Cardiac muscle cell (in vitro differentiated cells and primary cell): ENCODE measurements around the gene CNTNAP2. TPM values are rescaled to one million over a fixed set of nuclear protein-coding genes. Genes with fewer than 3 reads are reported as not detected.
"Not testable (repeated sequence)": the region's sequence is repeated elsewhere in the genome, so short reads cannot be mapped to it uniquely, and the experiment has no call there.

Experiments used
- DNase-seq, 2 donors: peaks; one replicate each; pipeline versions ENCODE4 v3.0.0 to v3.0.0-alpha.2; 2010 to 2017; ENCODE audit warnings: low read depth in 1 of 2, low spot score in 1 of 2
- H3K27ac ChIP-seq: fragments of 200-600 bp; sonication (generic); 2 replicates; pipeline ENCODE4 v1.5.1; 2016
- H3K27me3 ChIP-seq: fragments of 200-600 bp; sonication (generic); 2 replicates; pipeline ENCODE4 v1.6.0; 2016; ENCODE audit warnings: control low read depth
- H3K36me3 ChIP-seq: fragments of 200-600 bp; sonication (generic); 2 replicates; pipeline ENCODE4 v1.5.1; 2016; ENCODE audit warnings: control low read depth
- H3K4me1 ChIP-seq: fragments of 200-600 bp; sonication (generic); 2 replicates; pipeline ENCODE4 v1.8.1; 2017; ENCODE audit warnings: low read depth, mild to moderate bottlenecking, mixed run types
- H3K4me3 ChIP-seq: fragments of 200-600 bp; sonication (generic); 2 replicates; pipeline ENCODE4 v1.5.1; 2016; ENCODE audit warnings: mild to moderate bottlenecking
- H3K9me3 ChIP-seq: fragments of 200-600 bp; sonication (generic); 2 replicates; pipeline ENCODE4 v1.5.1; 2017; ENCODE audit warnings: low read depth, mild to moderate bottlenecking, control low read depth
- polyA plus RNA-seq: library from polyadenylated mRNA; unstranded; fragments of >200 nt; fragmentation: Nextera tagmentation; extraction: Ambion mirVana; gene quantifications from 2 replicates; pipeline ENCODE4 v1.2.1, GENCODE V29; 2016
- total RNA-seq: library from RNA; depleted of rRNA; stranded (reverse); fragments of >200 nt; gene quantifications from 2 replicates; pipeline ENCODE4 v1.2.3, GENCODE V29; 2016
- TF ChIP-seq, protein P1 (sequence below): IDR thresholded peaks from 2 replicates; pipeline ENCODE4 v1.5.1; 2012; ENCODE audit warnings: low read depth, mild to moderate bottlenecking, low read length

CNTNAP2 gene
- total and polyA plus RNA-seq, 2 experiments from 2014 or later, result 4.8 to 5.1 TPM

DNA sequence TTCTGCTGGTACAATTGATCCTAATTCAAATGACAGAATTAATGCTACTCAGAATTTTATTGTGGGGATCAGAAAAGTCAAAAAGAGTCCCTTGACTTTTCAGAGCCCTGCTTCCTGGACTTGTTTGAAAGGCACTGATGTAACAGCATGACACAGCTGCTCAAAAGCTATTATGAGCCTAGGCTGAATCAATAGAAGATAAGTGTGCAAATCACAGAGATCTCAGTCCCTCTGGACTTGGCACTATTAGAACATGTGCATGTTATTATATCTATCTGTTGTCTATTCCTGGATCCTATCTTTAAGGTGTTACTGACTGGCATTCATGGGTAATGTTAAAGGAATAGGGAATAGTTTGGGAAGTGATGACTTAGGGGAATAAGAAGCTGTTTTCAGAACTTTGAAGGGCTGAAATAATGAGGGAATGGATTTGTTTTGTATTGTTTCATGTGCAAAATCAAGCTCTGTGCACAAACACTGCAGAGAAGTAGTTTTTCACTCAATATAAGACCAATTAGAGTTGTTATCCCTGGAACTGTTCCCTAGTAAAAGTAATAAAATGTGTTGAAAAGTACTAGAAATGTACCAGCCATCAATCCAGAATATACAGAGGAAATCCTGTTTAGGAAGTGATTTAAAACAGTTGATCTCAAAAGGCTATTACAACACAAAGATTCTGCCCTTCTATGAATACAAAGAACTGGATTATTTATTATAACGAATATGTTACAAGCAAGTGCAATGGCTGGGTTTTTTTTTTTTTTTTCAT lies 1659.1 kb downstream of the CNTNAP2 start:
- no peak for DNase-seq
- H3K27ac ChIP-seq, result no peak overlapping the region
- no peaks in the 10 kb centered on the region for H3K9me3 ChIP-seq
- no peaks in the 10 kb centered on the region for H3K4me1 ChIP-seq
- H3K4me3 ChIP-seq, result no peak overlapping the region
- H3K36me3 ChIP-seq, result no peaks in the 10 kb centered on the region
- no peaks in the 10 kb centered on the region for H3K27me3 ChIP-seq
- TF ChIP-seq, protein P1, sequence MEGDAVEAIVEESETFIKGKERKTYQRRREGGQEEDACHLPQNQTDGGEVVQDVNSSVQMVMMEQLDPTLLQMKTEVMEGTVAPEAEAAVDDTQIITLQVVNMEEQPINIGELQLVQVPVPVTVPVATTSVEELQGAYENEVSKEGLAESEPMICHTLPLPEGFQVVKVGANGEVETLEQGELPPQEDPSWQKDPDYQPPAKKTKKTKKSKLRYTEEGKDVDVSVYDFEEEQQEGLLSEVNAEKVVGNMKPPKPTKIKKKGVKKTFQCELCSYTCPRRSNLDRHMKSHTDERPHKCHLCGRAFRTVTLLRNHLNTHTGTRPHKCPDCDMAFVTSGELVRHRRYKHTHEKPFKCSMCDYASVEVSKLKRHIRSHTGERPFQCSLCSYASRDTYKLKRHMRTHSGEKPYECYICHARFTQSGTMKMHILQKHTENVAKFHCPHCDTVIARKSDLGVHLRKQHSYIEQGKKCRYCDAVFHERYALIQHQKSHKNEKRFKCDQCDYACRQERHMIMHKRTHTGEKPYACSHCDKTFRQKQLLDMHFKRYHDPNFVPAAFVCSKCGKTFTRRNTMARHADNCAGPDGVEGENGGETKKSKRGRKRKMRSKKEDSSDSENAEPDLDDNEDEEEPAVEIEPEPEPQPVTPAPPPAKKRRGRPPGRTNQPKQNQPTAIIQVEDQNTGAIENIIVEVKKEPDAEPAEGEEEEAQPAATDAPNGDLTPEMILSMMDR, result no peak

DNA sequence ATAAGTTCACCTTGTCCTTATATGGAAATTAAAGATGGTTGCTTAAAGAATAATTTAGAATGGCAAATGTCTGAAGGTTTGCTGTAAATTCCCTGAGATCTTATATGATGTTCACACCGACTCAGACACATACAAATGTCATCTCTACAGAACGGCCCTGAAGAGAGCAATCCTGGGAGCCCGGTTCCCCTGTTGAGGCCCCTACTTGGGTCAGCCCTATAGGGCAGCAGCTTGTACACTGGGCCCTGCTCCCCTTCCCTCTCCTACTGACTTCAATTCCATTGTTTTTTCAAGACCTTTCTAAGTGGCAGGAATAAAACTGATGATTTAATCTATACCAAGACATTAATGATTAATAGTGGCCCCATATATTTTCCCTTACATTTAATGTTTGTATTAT lies 1660.7 kb downstream of the CNTNAP2 start:
- Histone ChIP-seq H3K36me3 (no peaks in the 10 kb centered on the region), H3K9me3 (no peaks in the 10 kb centered on the region), H3K27ac (no peak overlapping the region), H3K27me3 (no peaks in the 10 kb centered on the region), H3K4me1 (no peaks in the 10 kb centered on the region), H3K4me3 (no peak overlapping the region)
- no peak for DNase-seq
- TF ChIP-seq, protein P1, result no peak

DNA sequence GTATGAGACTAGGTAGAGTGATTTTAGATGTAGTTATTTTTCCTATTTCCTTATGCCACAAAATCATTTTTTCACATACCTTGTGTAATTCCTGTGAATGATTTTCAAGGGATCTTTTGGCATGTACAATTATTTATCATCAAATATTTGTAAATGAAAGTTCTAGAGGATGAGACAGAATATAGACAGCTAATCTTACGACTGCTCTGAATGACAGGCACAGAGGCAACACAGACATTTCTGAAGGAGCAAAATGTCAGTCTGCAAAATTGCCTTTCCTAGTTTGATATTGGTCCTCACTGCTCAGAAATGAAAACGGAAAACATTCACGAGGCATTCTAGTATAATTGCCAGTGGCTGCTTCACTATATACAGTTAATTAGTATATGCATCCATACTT lies 1663.3 kb downstream of the CNTNAP2 start:
- no peaks in the 10 kb centered on the region for H3K4me1 ChIP-seq
- DNase-seq, result no peak
- H3K9me3 ChIP-seq, result no peaks in the 10 kb centered on the region
- no peaks in the 10 kb centered on the region for H3K27me3 ChIP-seq
- no peaks in the 10 kb centered on the region for H3K36me3 ChIP-seq
- TF ChIP-seq, protein P1, result no peak
- no peak overlapping the region for H3K27ac ChIP-seq
- no peak overlapping the region for H3K4me3 ChIP-seq

DNA sequence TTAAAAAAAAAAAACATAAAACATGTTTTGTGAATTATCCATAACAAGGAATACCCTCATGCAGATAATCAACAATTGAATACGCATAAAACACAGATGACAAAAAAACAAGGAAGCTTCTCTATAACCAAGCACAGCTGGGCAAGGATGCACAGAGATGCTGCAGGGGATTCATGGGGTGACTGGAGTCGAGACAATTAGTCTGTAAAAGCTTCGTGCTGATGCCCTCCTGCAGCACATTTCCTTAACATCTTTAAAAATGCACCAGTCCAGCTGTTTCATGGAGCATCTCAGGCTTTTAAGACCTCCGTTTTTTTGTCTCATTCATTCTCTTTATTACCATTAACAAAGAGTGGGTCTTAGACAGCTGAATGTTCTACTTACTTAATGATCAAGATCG lies 1680.0 kb downstream of the CNTNAP2 start:
- TF ChIP-seq, protein P1, result no peak
- Histone ChIP-seq H3K4me1 (no peaks in the 10 kb centered on the region), H3K36me3 (no peaks in the 10 kb centered on the region), H3K27ac (no peak overlapping the region), H3K9me3 (no peaks in the 10 kb centered on the region), H3K27me3 (no peaks in the 10 kb centered on the region), H3K4me3 (no peak overlapping the region)
- no peak for DNase-seq

DNA sequence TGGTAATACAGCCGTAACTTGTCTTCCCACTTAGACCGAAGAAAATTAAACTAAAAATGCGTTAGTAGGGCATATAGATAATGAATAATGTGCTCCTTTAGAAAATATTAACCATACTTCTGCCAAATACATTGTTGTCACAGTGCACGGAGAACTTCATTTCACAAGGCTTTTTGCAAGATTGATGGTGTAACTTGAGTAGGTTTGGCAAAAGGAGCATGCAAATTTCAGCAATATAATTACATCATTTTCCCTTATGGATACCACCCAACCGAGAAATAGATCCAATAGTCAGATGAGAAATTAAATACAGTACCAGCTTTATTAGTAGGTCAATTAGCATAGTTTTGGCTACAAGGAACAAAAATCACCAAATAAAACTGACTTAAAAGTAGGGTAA lies 1681.4 kb downstream of the CNTNAP2 start:
- Histone ChIP-seq H3K27ac (no peak overlapping the region), H3K4me1 (no peaks in the 10 kb centered on the region), H3K36me3 (no peaks in the 10 kb centered on the region), H3K4me3 (no peak overlapping the region), H3K9me3 (no peaks in the 10 kb centered on the region), H3K27me3 (no peaks in the 10 kb centered on the region)
- TF ChIP-seq, protein P1, result no peak
- no peak for DNase-seq

DNA sequence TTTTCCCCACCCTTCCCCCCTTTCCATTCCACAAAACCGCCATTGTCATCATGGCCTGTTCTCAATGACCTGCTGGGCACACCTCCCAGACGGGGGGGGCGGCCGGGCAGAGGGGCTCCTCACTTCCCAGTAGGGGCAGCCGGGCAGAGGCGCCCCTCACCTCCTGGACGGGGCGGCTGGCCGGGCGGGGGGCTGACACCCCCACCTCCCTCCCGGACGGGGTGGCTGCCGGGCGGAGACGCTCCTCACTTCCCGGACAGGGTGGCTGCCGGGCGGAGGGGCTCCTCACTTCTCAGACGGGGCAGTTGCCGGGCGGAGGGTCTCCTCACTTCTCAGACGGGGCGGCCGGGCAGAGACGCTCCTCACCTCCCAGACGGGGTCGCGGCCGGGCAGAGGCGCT lies 1685.2 kb downstream of the CNTNAP2 start:
- DNase-seq, H3K27me3 ChIP-seq, H3K4me1 ChIP-seq, H3K27ac ChIP-seq, H3K4me3 ChIP-seq, H3K36me3 ChIP-seq, H3K9me3 ChIP-seq: not testable (repeated sequence)
